ENCODE data around the gene RADIL. TPM values are rescaled to one million over a fixed set of nuclear protein-coding genes. Genes with fewer than 3 reads are reported as not detected.
A peak's percentile ranks its signal among the peaks of the same experiment; 100 is the strongest.

The RADIL gene
- total and polyA plus RNA-seq, 8 donors = 1.2 to 21.6 (median 3.0) TPM; not detected in 1

GRCh38 chr7:4861227-4861626 is 22.3 kb downstream of the RADIL start:
- Histone ChIP-seq H3K27me3 (peaks cover 0 to 41% (median 10%) of the 10 kb centered on the region in 3 donors), H3K9me3 (peaks cover 0 to 21% (median 14%) of the 10 kb centered on the region in 4 donors), H3K27ac (no peak overlapping the region), H3K4me1 (peaks cover 0 to 7% (median 0%) of the 10 kb centered on the region in 4 donors), H3K4me3 (peak overlapping the region; percentile 33 to 39 (median 36)), H3K36me3 (no peaks in the 10 kb centered on the region)
- TF ChIP-seq EP300 (IDR thresholded peaks at IDR 0.05) (no peak), CTCF (IDR thresholded peaks at IDR 0.05) (no peak), POLR2A (IDR thresholded peaks at IDR 0.05) (no peak), POLR2AphosphoS5 (IDR thresholded peaks at IDR 0.05) (no peak)
- intact Hi-C loops (cut with DNase I; ENCODE audit: low total_unique reads) = no loop called here
- WGBS, 5 donors = 85 to 88% (median 87%) methylated on average over 11 of the region's 11 CpGs
- DNase-seq = no peak

- TF ChIP-seq CTCF (IDR thresholded peaks at IDR 0.05) = no peak
- no peak for TF ChIP-seq EP300 (IDR thresholded peaks at IDR 0.05)
- TF ChIP-seq POLR2AphosphoS5 (IDR thresholded peaks at IDR 0.05) = no peak
- no peak for TF ChIP-seq POLR2A (IDR thresholded peaks at IDR 0.05)
- Histone ChIP-seq H3K27me3 (peaks cover 0 to 10% (median 7%) of the 10 kb centered on the region in 3 donors), H3K4me3 (no peak overlapping the region), H3K36me3 (no peaks in the 10 kb centered on the region), H3K27ac (no peak overlapping the region), H3K9me3 (peaks cover 0 to 8% (median 7%) of the 10 kb centered on the region in 4 donors), H3K4me1 (peaks cover 0 to 7% (median 0%) of the 10 kb centered on the region in 4 donors)
- WGBS, 5 donors = 62 to 76% (median 72%) methylated on average over 3 of the region's 3 CpGs
- intact Hi-C loops (cut with DNase I; ENCODE audit: low total_unique reads) = no loop called here
- DNase-seq = no peak
These were observed 26.3 kb downstream of the RADIL start for GRCh38 chr7:4857189-4857588.

- Histone ChIP-seq H3K4me1 (peaks cover 0 to 1% (median 0%) of the 10 kb centered on the region in 4 donors), H3K27me3 (peaks cover 0 to 3% (median 0%) of the 10 kb centered on the region in 3 donors), H3K4me3 (no peak overlapping the region), H3K27ac (no peak overlapping the region), H3K36me3 (no peaks in the 10 kb centered on the region), H3K9me3 (peaks cover 0 to 3% (median under 1%) of the 10 kb centered on the region in 4 donors)
- intact Hi-C loops (cut with DNase I; ENCODE audit: low total_unique reads) = no loop called here
- WGBS, 5 donors = 58 to 72% (median 69%) methylated on average over 10 of the region's 10 CpGs
- DNase-seq = no peak
- TF ChIP-seq CTCF (IDR thresholded peaks at IDR 0.05) = no peak
- no peak for TF ChIP-seq EP300 (IDR thresholded peaks at IDR 0.05)
- TF ChIP-seq POLR2A (IDR thresholded peaks at IDR 0.05) = no peak
- TF ChIP-seq POLR2AphosphoS5 (IDR thresholded peaks at IDR 0.05) = no peak
These were observed 27.0 kb downstream of the RADIL start for GRCh38 chr7:4856336-4857057.

- H3K27ac ChIP-seq = no peak overlapping the region
- no peaks in the 10 kb centered on the region for H3K4me1 ChIP-seq
- TF ChIP-seq POLR2A (IDR thresholded peaks at IDR 0.05) (no peak), CTCF (IDR thresholded peaks at IDR 0.05) (no peak), EP300 (IDR thresholded peaks at IDR 0.05) (no peak), POLR2AphosphoS5 (IDR thresholded peaks at IDR 0.05) (no peak)
- no peak for DNase-seq
- intact Hi-C loops (cut with DNase I; ENCODE audit: low total_unique reads) = no loop called here
- no peaks in the 10 kb centered on the region for H3K36me3 ChIP-seq
- WGBS, 5 donors = 73 to 85% (median 79%) methylated on average over 6 of the region's 6 CpGs
- no peak overlapping the region for H3K4me3 ChIP-seq
- peaks cover 0 to 11% (median 0%) of the 10 kb centered on the region in 4 donors for H3K9me3 ChIP-seq
- no peaks in the 10 kb centered on the region for H3K27me3 ChIP-seq
These were observed 28.6 kb downstream of the RADIL start for GRCh38 chr7:4854916-4855315.

Data from stomach (tissue), 9 donors.